Measurements from ENCODE around the gene CCDC194. TPM values are rescaled to one million over a fixed set of nuclear protein-coding genes. Genes with fewer than 3 reads are reported as not detected.

Gene CCDC194
- total RNA-seq, 1 donor from 2014 or later = not detected

- TF ChIP-seq CTCF (IDR thresholded peaks at IDR 0.05; ENCODE audit: insufficient read depth, low read length, poor library complexity, severe bottlenecking) = peak; percentile 94
- no peak overlapping the region for H3K4me3 ChIP-seq (ENCODE audit: low read depth, low read length)
- no peak for DNase-seq (ENCODE audit: low read depth)
- peaks cover 3% of the 10 kb centered on the region for H3K27me3 ChIP-seq (ENCODE audit: control insufficient read depth, insufficient read depth, low read length)
- H3K36me3 ChIP-seq (ENCODE audit: control insufficient read depth, insufficient read depth, low read length) = no peaks in the 10 kb centered on the region
Observed at GRCh38 chr19:17346109-17346671, 47.8 kb downstream of the CCDC194 start.

- H3K27me3 ChIP-seq (ENCODE audit: control insufficient read depth, insufficient read depth, low read length) = no peaks in the 10 kb centered on the region
- no peak for TF ChIP-seq CTCF (IDR thresholded peaks at IDR 0.05; ENCODE audit: insufficient read depth, low read length, poor library complexity, severe bottlenecking)
- no peak for DNase-seq (ENCODE audit: low read depth)
Observed at GRCh38 chr19:17341845-17342244, 52.2 kb downstream of the CCDC194 start.

GRCh38 chr19:17341386-17341785, 52.6 kb downstream of the CCDC194 start:
- no peak for DNase-seq (ENCODE audit: low read depth)
- H3K4me3 ChIP-seq (ENCODE audit: low read depth, low read length) = no peak overlapping the region
- no peaks in the 10 kb centered on the region for H3K27me3 ChIP-seq (ENCODE audit: control insufficient read depth, insufficient read depth, low read length)
- no peak for TF ChIP-seq CTCF (IDR thresholded peaks at IDR 0.05; ENCODE audit: insufficient read depth, low read length, poor library complexity, severe bottlenecking)
- H3K36me3 ChIP-seq (ENCODE audit: control insufficient read depth, insufficient read depth, low read length) = no peaks in the 10 kb centered on the region

More at GRCh38 chr19:17341845-17342244, 52.2 kb downstream of the CCDC194 start:
- H3K4me3 ChIP-seq (ENCODE audit: low read depth, low read length) = no peak overlapping the region
- H3K36me3 ChIP-seq (ENCODE audit: control insufficient read depth, insufficient read depth, low read length) = no peaks in the 10 kb centered on the region

- TF ChIP-seq CTCF (IDR thresholded peaks at IDR 0.05; ENCODE audit: insufficient read depth, low read length, poor library complexity, severe bottlenecking) = no peak
- Histone ChIP-seq H3K36me3 (ENCODE audit: control insufficient read depth, insufficient read depth, low read length) (no peaks in the 10 kb centered on the region), H3K4me3 (ENCODE audit: low read depth, low read length) (no peak overlapping the region), H3K27me3 (ENCODE audit: control insufficient read depth, insufficient read depth, low read length) (no peaks in the 10 kb centered on the region)
- no peak for DNase-seq (ENCODE audit: low read depth)
Observed at GRCh38 chr19:17340871-17341357, 53.1 kb downstream of the CCDC194 start.

Other genes starting within 250 kb of the CCDC194 start
- gene USE1, start 178.8 kb downstream of the CCDC194 start, total RNA-seq = 14.9 and 17.0 TPM in 2 replicates
- gene OCEL1, start 168.0 kb downstream of the CCDC194 start, total RNA-seq = 6.8 and 7.1 TPM in 2 replicates
- 89.4 and 107 TPM in 2 replicates for gene NR2F6, start 148.3 kb downstream of the CCDC194 start, total RNA-seq
- gene USHBP1, start 129.5 kb downstream of the CCDC194 start, total RNA-seq = 0.27 and 0.29 TPM in 2 replicates
- gene BABAM1, start 126.8 kb downstream of the CCDC194 start, total RNA-seq = 78.4 and 101 TPM in 2 replicates
- 0.17 and 0.55 TPM in 2 replicates for gene ANKLE1, start 112.3 kb downstream of the CCDC194 start, total RNA-seq
- 18.6 and 19.9 TPM in 2 replicates for gene ABHD8, start 90.8 kb downstream of the CCDC194 start, total RNA-seq
- gene MRPL34, start 88.3 kb downstream of the CCDC194 start, total RNA-seq = 71.0 and 125 TPM in 2 replicates
- gene DDA1, start 84.6 kb downstream of the CCDC194 start, total RNA-seq = 47.3 and 73.4 TPM in 2 replicates
- gene ANO8, start 59.3 kb downstream of the CCDC194 start, total RNA-seq = 6.9 and 9.3 TPM in 2 replicates
- 31.8 and 38.1 TPM in 2 replicates for gene GTPBP3, start 56.6 kb downstream of the CCDC194 start, total RNA-seq
- gene PLVAP, start 16.9 kb downstream of the CCDC194 start, total RNA-seq = 0.48 and 1.5 TPM in 2 replicates
- gene BST2, start 11.4 kb upstream of the CCDC194 start, total RNA-seq = 38.2 and 41.4 TPM in 2 replicates
- gene MVB12A, start 25.9 kb upstream of the CCDC194 start, total RNA-seq = 66.1 and 73.7 TPM in 2 replicates
- 0.75 TPM in 1 of 2 replicates, not detected in the other for gene TMEM221, start 54.5 kb upstream of the CCDC194 start, total RNA-seq
- not detected in 2 replicates for gene NXNL1, start 66.7 kb upstream of the CCDC194 start, total RNA-seq
- gene SLC27A1, start 76.3 kb upstream of the CCDC194 start, total RNA-seq = 5.7 and 9.1 TPM in 2 replicates
- 128 and 146 TPM in 2 replicates for gene PGLS, start 117.5 kb upstream of the CCDC194 start, total RNA-seq
- gene COLGALT1, start 161.5 kb upstream of the CCDC194 start, total RNA-seq = 68.4 and 76.1 TPM in 2 replicates

All from kidney epithelial cell (primary cell).